Duodenal mucosa (tissue), 2 donors: ENCODE data around the gene ARRDC1.

Experiments
- H3K27ac ChIP-seq: one replicate; pipeline ENCODE4 v1.7.0; 2013; ENCODE audit warnings: low read depth, low read length
- H3K27me3 ChIP-seq, 2 donors: one replicate each; pipeline ENCODE4 v1.7.0; 2013; ENCODE audit warnings: low read length in 2 of 2, control low read depth in 1 of 2; ENCODE audit not compliant: insufficient read depth in 2 of 2, control insufficient read depth in 1 of 2
- H3K36me3 ChIP-seq, 2 donors: one replicate each; pipeline ENCODE4 v1.7.0; 2013; ENCODE audit warnings: low read length in 2 of 2, control low read depth in 1 of 2; ENCODE audit not compliant: insufficient read depth in 2 of 2, control insufficient read depth in 1 of 2
- H3K4me1 ChIP-seq, 2 donors: one replicate each; pipeline ENCODE4 v1.7.0; 2013; ENCODE audit warnings: low read length in 2 of 2, control low read depth in 1 of 2; ENCODE audit not compliant: insufficient read depth in 2 of 2, control insufficient read depth in 1 of 2
- H3K4me3 ChIP-seq, 2 donors: one replicate each; pipeline ENCODE4 v1.7.0; 2013; ENCODE audit warnings: low read length in 2 of 2, low read depth in 1 of 2
- H3K9ac ChIP-seq, 2 donors: one replicate each; pipeline ENCODE4 v1.7.0; 2013; ENCODE audit warnings: low read length in 2 of 2, low read depth in 1 of 2
- H3K9me3 ChIP-seq, 2 donors: one replicate each; pipeline ENCODE4 v1.7.0; 2013; ENCODE audit warnings: low read length in 2 of 2, control low read depth in 1 of 2; ENCODE audit not compliant: control insufficient read depth in 1 of 2

The ARRDC1 gene

DNA sequence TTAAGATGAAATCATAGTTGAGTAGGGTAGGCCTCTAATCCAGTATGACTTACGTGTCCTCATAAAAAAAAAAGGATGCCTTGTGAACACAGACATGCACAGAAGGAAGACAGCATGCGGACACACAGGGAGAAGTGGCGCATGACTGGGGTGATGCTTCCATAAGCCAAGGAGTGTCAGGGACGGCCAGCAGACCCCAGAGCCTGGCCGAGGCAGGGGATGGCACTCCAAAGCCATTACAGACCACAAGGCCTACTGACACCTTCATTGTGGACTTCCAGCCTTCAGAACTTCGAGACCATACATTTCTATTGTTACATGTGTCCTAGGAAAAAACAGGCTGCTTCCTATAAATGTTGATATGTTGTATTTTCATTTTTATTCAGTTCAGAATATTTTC lies 33.2 kb downstream of the ARRDC1 start:
- Histone ChIP-seq H3K36me3 (peaks cover 1 to 3% of the 10 kb centered on the region in 2 donors), H3K27ac (no peak overlapping the region), H3K27me3 (no peaks in the 10 kb centered on the region), H3K4me3 (peak overlapping the region in 1 of 2 donors; percentile 24), H3K9ac (peak overlapping the region; percentile 10 to 28), H3K4me1 (peaks cover 4 to 13% of the 10 kb centered on the region in 2 donors), H3K9me3 (no peaks in the 10 kb centered on the region)

DNA sequence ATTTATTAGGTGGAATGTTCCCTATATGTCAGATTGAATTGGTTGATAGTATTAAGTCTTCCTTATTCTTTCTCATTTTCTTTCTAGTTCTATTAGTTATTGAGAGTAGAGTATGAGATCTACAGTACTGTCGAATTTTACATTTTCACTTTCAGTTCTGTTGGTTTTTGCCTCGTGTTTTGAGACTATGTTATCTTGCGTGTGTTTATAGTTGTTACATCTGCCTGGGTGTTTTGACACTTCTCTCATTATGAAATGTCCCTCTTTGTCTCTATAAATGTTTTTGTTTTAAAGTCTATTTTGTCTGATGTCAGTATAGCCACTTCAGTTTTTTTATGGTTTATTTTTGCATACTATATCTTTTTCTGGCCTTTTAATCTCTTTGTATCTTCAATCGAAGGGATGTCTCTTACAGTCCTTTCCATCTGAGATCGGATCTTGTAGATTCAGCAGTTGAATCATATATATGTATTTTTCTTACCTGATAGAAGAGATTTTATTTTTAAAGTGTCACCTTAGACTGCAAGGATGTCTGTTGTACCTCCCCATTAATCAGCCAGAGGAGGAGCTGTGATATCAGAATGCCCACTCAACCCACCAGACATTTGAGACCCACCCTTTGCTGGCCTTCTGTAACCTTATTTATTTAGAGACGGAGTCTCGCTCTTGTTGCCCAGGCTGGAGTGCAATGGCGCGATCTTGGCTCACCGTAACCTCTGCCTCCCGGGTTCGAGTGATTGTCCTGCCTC lies 34.0 kb downstream of the ARRDC1 start:
- Histone ChIP-seq H3K4me1 (peaks cover 4 to 13% of the 10 kb centered on the region in 2 donors), H3K9ac (peak overlapping the region; percentile 10 to 28), H3K36me3 (peaks cover 5 to 7% of the 10 kb centered on the region in 2 donors), H3K27me3 (no peaks in the 10 kb centered on the region), H3K4me3 (peak overlapping the region; percentile 10 to 24), H3K9me3 (no peaks in the 10 kb centered on the region), H3K27ac (no peak overlapping the region)

- Histone ChIP-seq H3K27ac (no peak overlapping the region), H3K27me3 (no peaks in the 10 kb centered on the region), H3K9ac (no peak overlapping the region), H3K4me3 (no peak overlapping the region), H3K36me3 (peaks cover 5 to 7% of the 10 kb centered on the region in 2 donors), H3K4me1 (peaks cover 4 to 13% of the 10 kb centered on the region in 2 donors), H3K9me3 (no peaks in the 10 kb centered on the region)
Measured at GRCh38 chr9:137640862-137641261, 35.4 kb downstream of the ARRDC1 start.

- Histone ChIP-seq H3K9me3 (no peaks in the 10 kb centered on the region), H3K27ac (no peak overlapping the region), H3K4me1 (peaks cover 4 to 13% of the 10 kb centered on the region in 2 donors), H3K9ac (no peak overlapping the region), H3K4me3 (no peak overlapping the region), H3K27me3 (no peaks in the 10 kb centered on the region), H3K36me3 (peaks cover 5 to 14% of the 10 kb centered on the region in 2 donors)
Measured at GRCh38 chr9:137642118-137642601, 36.7 kb downstream of the ARRDC1 start.

GRCh38 chr9:137642892-137643291 lies 37.4 kb downstream of the ARRDC1 start:
- no peak overlapping the region for H3K4me3 ChIP-seq
- H3K9me3 ChIP-seq: no peaks in the 10 kb centered on the region
- no peak overlapping the region for H3K9ac ChIP-seq
- H3K36me3 ChIP-seq: peaks cover 5 to 16% of the 10 kb centered on the region in 2 donors
- H3K4me1 ChIP-seq: peaks cover 4 to 13% of the 10 kb centered on the region in 2 donors
- H3K27ac ChIP-seq: no peak overlapping the region
- H3K27me3 ChIP-seq: no peaks in the 10 kb centered on the region

- H3K9me3 ChIP-seq: no peaks in the 10 kb centered on the region
- H3K27ac ChIP-seq: no peak overlapping the region
- peaks cover 0 to 8% of the 10 kb centered on the region in 2 donors for H3K4me1 ChIP-seq
- H3K27me3 ChIP-seq: no peaks in the 10 kb centered on the region
- peaks cover 5 to 19% of the 10 kb centered on the region in 2 donors for H3K36me3 ChIP-seq
- no peak overlapping the region for H3K4me3 ChIP-seq
- H3K9ac ChIP-seq: no peak overlapping the region
Measured at GRCh38 chr9:137643921-137644320, 38.4 kb downstream of the ARRDC1 start.

GRCh38 chr9:137645211-137645610 lies 39.7 kb downstream of the ARRDC1 start:
- no peaks in the 10 kb centered on the region for H3K27me3 ChIP-seq

DNA sequence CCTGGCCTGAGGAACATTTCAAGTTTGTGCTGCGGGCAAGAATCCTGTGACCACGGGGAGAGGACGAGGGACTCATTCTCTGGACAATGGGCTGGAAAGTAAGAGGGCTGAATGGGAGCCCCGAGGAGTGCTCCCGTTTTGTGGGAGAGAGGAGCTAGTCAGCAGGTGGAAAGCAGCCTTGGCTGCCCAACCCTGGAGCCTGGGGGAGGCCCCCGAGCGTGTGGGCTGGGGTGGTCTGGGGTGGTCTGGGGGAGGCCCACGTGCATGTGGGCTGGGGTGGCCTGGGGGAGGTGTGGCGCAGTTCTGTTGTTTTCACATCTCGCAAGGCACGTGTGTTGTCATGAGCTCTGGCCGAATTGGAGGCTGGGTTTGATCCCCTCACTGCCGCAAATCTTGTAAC lies 40.9 kb downstream of the ARRDC1 start:
- Histone ChIP-seq H3K9ac (no peak overlapping the region), H3K4me3 (no peak overlapping the region), H3K9me3 (no peaks in the 10 kb centered on the region), H3K36me3 (peaks cover 5 to 22% of the 10 kb centered on the region in 2 donors), H3K4me1 (no peaks in the 10 kb centered on the region), H3K27ac (no peak overlapping the region), H3K27me3 (no peaks in the 10 kb centered on the region)

More at GRCh38 chr9:137645211-137645610, 39.7 kb downstream of the ARRDC1 start:
- Histone ChIP-seq H3K9ac (no peak overlapping the region), H3K4me3 (no peak overlapping the region), H3K4me1 (no peaks in the 10 kb centered on the region), H3K9me3 (no peaks in the 10 kb centered on the region), H3K36me3 (peaks cover 5 to 19% of the 10 kb centered on the region in 2 donors), H3K27ac (no peak overlapping the region)

- H3K27ac ChIP-seq: no peak overlapping the region
- no peak overlapping the region for H3K9ac ChIP-seq
- no peaks in the 10 kb centered on the region for H3K4me1 ChIP-seq
- H3K4me3 ChIP-seq: peak overlapping the region in 1 of 2 donors; percentile 17
- H3K27me3 ChIP-seq: no peaks in the 10 kb centered on the region
- H3K36me3 ChIP-seq: peaks cover 5 to 26% of the 10 kb centered on the region in 2 donors
- H3K9me3 ChIP-seq: no peaks in the 10 kb centered on the region
Measured at GRCh38 chr9:137647096-137647714, 41.7 kb downstream of the ARRDC1 start.

- no peaks in the 10 kb centered on the region for H3K4me1 ChIP-seq
- H3K4me3 ChIP-seq: no peak overlapping the region
- H3K36me3 ChIP-seq: peaks cover 5 to 31% of the 10 kb centered on the region in 2 donors
Measured at GRCh38 chr9:137648396-137648795, 42.9 kb downstream of the ARRDC1 start.

More at GRCh38 chr9:137648396-137648795, 42.9 kb downstream of the ARRDC1 start:
- H3K9ac ChIP-seq: no peak overlapping the region
- H3K27ac ChIP-seq: no peak overlapping the region
- no peaks in the 10 kb centered on the region for H3K9me3 ChIP-seq
- H3K27me3 ChIP-seq: no peaks in the 10 kb centered on the region
